ENCODE results near the gene EDA.

The EDA gene

DNA sequence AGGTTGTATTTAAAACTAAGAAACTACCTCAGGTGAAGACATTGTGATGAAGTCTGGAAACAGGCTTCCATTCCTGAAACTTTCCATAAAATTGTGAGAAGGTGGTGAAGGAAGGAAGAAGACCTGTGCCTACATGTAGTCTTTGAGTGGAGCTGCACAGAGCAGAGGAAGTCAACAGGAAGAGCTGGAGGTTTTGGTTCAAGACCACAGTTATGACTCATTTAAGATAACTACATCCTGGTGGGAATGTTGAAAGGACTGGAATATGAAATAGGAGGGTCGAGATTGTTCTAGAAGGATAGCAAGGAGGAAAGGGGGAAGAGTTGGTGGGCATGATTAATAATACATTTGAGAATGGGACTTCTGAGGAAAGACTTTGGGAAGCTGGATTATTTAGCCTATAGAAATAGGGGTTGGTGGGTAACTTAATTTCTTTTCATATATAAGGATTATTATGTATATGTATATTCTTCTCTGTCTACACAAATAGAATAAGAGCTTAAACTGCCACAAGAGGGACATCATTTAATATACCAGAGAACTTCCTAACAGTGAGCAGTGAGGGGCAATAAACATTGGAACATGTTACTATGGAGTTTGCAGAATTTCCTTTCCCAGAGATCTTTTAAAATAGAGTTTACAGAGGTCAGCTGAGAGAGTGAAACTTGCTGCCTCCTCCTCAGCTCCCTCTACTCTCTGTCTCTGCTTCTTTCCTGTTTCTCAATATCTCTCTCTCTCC, 410.4 kb downstream of the EDA start:
- no peak for DNase-seq (ENCODE audit: low read depth, low spot score)

GRCh38 chrX:70026851-70027200, 410.9 kb downstream of the EDA start:
- no peak for DNase-seq (ENCODE audit: low read depth, low spot score)

- DNase-seq (ENCODE audit: low read depth, low spot score): no peak
Observed at GRCh38 chrX:70029863-70030262, 413.9 kb downstream of the EDA start.

DNA sequence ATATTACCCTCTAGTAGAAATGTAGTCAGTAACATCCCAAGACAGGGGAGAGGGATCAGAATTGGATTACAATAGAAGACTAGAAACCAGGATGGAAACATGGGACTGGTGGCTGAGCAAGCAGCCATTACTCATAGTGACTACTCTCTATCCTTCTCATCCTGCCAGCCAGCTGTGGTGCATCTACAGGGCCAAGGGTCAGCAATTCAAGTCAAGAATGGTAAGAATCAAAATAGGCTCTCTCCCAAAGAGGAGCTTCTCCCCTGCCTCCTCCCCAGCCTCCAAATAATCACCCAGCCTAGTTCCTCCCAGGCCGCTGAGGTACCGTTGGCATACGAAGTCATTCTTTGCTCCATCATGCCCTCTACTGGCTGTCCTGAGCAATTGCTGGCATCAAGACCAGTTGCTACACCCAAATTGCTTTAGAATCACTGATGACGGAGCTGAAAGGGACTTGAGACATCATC, 414.4 kb downstream of the EDA start:
- DNase-seq (ENCODE audit: low read depth, low spot score): no peak

- no peak for DNase-seq (ENCODE audit: low read depth, low spot score)
Observed at GRCh38 chrX:70032792-70033191, 416.9 kb downstream of the EDA start.

GRCh38 chrX:70033348-70034051, 417.6 kb downstream of the EDA start:
- no peak for DNase-seq (ENCODE audit: low read depth, low spot score)

DNA sequence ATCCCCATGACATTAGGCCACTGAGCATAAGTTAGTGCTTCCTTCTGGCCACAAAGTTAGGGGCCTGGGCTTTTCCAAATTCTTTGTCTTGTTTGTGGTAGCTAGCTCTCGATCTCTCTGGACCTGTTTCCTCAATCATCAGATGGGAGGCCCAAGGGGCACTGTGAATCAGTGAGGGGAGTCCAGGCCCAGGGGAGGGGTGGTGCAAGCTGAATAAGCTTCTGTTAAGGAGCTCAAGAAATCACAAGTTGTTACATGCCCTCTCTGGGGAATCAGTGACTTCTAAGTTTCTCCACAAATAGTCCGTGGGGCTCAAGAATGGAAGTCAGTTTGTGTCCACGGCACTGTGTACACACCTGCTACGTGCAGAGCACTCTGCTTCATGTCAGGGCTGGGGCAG, 418.7 kb downstream of the EDA start:
- DNase-seq (ENCODE audit: low read depth, low spot score): no peak

DNA sequence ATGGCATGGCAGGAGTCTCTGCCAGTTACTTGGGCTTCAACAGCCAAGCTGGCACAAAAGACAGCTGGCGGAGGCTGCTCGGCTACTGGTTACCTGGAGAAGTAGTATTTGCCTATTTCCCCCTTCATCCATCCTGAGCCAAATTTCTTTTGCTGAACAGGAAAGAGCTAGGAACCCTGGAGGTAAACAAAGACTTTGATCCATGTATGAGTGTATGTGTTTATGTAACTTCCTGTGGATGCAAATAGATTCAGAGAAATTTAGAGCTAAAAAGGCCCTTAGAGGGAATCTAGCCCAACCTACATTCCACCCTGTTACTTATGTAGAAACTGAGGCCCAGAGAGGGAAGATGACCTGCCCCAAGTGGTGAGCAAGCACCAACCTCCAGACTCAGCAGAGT, 422.6 kb downstream of the EDA start:
- no peak for DNase-seq (ENCODE audit: low read depth, low spot score)

DNA sequence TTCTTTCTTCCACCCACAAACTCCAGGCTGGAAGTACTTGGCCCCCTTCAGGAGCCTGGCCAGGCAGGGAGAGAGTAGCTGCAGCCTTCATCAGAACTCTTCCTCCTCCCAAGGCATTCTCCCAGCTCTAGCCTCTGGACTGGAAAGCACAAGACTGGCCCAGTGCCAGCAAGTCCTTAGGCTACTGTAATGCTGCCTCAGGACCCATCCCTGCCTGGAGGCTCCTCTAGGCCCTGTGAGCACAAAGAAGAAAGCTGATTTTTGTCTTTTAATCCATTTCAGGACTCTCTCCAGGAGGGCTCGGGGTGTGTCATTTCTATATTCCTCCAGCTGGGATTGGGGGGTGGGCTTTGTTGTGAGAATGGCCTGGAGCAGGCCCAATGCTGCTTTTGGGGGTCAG, 423.0 kb downstream of the EDA start:
- no peak for DNase-seq (ENCODE audit: low read depth, low spot score)

GRCh38 chrX:70039758-70040157, 423.8 kb downstream of the EDA start:
- no peak for DNase-seq (ENCODE audit: low read depth, low spot score)

- no peak for DNase-seq (ENCODE audit: low read depth, low spot score)
Observed at GRCh38 chrX:70041993-70042392, 426.1 kb downstream of the EDA start.

GRCh38 chrX:70042399-70043371, 426.8 kb downstream of the EDA start:
- DNase-seq (ENCODE audit: low read depth, low spot score): no peak

- no peak for DNase-seq (ENCODE audit: low read depth, low spot score)
Observed at GRCh38 chrX:70043685-70044084, 427.8 kb downstream of the EDA start.

GRCh38 chrX:70044541-70045245, 428.8 kb downstream of the EDA start:
- DNase-seq (ENCODE audit: low read depth, low spot score): no peak

DNA sequence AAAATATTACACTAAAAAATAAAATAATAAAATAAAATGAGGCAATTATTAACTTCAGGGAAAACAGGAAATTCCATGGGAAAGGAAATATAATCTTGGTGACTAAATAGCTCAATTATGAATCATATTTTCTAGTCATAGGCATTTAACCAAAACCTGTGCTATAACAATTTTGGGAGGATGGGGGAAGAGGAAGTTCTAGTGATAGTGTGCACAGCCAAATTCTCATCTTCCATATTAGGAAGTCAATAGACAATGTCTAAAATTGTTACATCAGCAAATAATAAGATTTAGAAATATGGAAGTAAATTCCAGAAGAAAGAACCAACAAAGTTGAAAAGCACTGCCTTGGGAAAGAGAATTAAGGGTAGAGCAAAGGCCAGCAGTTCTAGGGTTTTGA, 431.1 kb downstream of the EDA start:
- no peak for DNase-seq (ENCODE audit: low read depth, low spot score)

DNA sequence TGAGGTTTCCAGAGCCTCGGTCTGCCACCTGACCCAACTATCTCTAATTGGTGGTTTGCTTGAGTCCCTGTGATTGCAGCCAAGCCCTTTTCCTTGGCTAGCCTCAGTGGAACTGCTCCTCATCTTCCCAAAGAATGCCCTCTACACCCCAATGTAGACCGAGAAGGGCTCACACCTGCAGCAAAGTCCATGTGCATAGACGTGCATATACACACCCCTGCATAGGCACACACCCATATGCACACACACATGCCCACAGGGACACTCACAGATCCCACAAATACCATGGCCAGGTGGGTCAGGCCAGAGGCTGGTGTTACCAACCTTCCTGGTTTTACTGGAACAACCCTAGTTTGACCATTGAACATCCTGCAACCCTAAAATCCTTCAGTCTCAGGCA, 433.5 kb downstream of the EDA start:
- DNase-seq (ENCODE audit: low read depth, low spot score): no peak

DNA sequence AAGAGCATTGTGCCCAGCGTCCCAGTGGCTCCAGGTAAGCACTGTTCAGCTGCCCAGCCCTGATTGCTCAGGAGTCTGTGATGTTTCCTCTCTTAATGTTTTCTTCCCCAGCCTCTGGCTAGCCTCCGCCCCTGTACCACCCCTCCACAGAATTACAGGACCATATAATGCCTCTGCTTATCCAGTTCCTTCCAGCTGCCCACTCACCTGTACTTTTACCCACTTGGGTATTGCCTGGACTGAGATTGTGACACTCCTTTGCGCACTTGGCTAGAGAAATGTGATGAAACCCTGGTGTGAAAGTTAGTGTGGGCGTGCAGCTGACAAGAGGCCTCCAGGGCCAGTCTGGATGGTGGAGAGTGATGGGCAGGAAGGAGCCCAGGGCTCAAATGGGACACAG, 434.0 kb downstream of the EDA start, which contains the start of gene AWAT2:
AWAT2 (minus strand) TSS at position 14 of the 400 bp plus-strand sequence; CDS start at position 8, 6 bp downstream.
- no peak for DNase-seq (ENCODE audit: low read depth, low spot score)

DNA sequence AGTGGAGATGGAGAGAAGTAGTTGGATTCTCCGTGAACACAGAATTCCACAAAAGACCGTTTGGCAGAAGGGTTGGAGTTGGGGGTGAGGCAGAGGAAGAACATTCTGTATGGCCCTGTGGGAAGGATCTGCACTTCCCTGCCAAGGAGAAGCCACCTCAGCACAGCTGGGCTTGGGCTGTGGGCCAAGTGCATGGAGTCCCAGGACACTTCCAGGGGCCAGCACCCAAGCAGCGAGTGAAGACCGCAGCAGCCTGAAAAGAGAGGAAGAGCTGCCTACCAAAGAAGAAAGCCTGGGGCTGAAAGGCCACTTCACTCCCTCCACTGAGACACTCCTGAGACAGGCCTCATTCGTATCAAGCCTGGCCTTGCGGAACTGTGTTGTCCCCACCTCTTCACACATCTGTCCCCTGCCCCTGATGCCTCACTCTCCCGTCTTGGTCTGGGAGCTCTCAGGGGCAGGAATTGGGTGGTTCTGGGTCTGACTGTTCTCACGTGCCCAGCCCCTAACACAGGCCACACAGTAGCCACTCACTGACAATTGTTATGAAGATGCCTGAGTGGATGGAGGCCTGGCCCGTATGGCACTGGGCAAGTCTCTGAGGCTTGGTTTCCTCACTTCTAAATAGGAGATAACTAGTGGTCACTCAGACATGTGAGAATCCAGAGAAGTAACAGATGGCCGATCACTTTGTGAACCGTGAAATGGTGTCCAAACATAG, 437.1 kb downstream of the EDA start:
- DNase-seq (ENCODE audit: low read depth, low spot score): no peak

GRCh38 chrX:70054391-70054790, 438.5 kb downstream of the EDA start:
- no peak for DNase-seq (ENCODE audit: low read depth, low spot score)

GRCh38 chrX:70062076-70062475, 446.2 kb downstream of the EDA start, which contains the start of gene OTUD6A:
TSS of gene OTUD6A (plus strand) at chrX:70062457. CDS start at chrX:70062525, 68 bp downstream.
- DNase-seq (ENCODE audit: low read depth, low spot score): no peak
